Cerebellar nuclear complex (tissue), 1 donor: ENCODE measurements around the gene ILF3.
A peak's percentile ranks its signal among the peaks of the same experiment; 100 is the strongest.
"Not testable (repeated sequence)": the region's sequence is repeated elsewhere in the genome, so short reads cannot be mapped to it uniquely, and the experiment has no call there.

Experiments
- DNase-seq, 2 experiments: peaks; one replicate each; lab custom pipeline; 2025; lab: John Stamatoyannopoulos, UW

The ILF3 gene

GRCh38 chr19:10675214-10675613 is 21.1 kb downstream of the ILF3 start:
- DNase-seq: not testable (repeated sequence)

- DNase-seq: peak in 1 of 2 experiments; percentile 15
These were observed 23.6 kb downstream of the ILF3 start for GRCh38 chr19:10677751-10678150.

- no peak for DNase-seq
These were observed 24.7 kb downstream of the ILF3 start for GRCh38 chr19:10678813-10679212.

GRCh38 chr19:10679743-10680142 is 25.6 kb downstream of the ILF3 start:
- DNase-seq: no peak

- DNase-seq: no peak
These were observed 26.5 kb downstream of the ILF3 start for GRCh38 chr19:10680545-10681135.

GRCh38 chr19:10681658-10682057 is 27.5 kb downstream of the ILF3 start:
- no peak for DNase-seq

GRCh38 chr19:10682397-10683063 is 28.4 kb downstream of the ILF3 start:
- no peak for DNase-seq

- DNase-seq: no peak
These were observed 28.9 kb downstream of the ILF3 start for GRCh38 chr19:10683064-10683426.

- no peak for DNase-seq
These were observed 29.4 kb downstream of the ILF3 start for GRCh38 chr19:10683582-10683981.

GRCh38 chr19:10685210-10685609 is 31.1 kb downstream of the ILF3 start:
- no peak for DNase-seq

- no peak for DNase-seq
These were observed 32.0 kb downstream of the ILF3 start for GRCh38 chr19:10686193-10686592.

GRCh38 chr19:10686661-10687517 is 32.7 kb downstream of the ILF3 start:
- peak in 1 of 2 experiments; percentile 66 for DNase-seq

- DNase-seq: no peak
These were observed 33.6 kb downstream of the ILF3 start for GRCh38 chr19:10687518-10688288.

GRCh38 chr19:10688545-10689280 is 34.6 kb downstream of the ILF3 start:
- DNase-seq: no peak

- no peak for DNase-seq
These were observed 36.2 kb downstream of the ILF3 start for GRCh38 chr19:10690341-10690781.

GRCh38 chr19:10691178-10691881 is 37.2 kb downstream of the ILF3 start:
- no peak for DNase-seq

- DNase-seq: no peak
These were observed 37.7 kb downstream of the ILF3 start for GRCh38 chr19:10691883-10692282.

- no peak for DNase-seq
These were observed 38.6 kb downstream of the ILF3 start for GRCh38 chr19:10692673-10693264.

- DNase-seq: no peak
These were observed 40.7 kb downstream of the ILF3 start for GRCh38 chr19:10694706-10695307.
